Body of pancreas (tissue), 4 donors: ENCODE data around the gene FBXW8. TPM values are rescaled to one million over a fixed set of nuclear protein-coding genes. Genes with fewer than 3 reads are reported as not detected.

Source experiments
- ATAC-seq: fragments of 150-250 bp; one replicate; pipeline ENCODE4 v1.9.1; 2016
- DNase-seq, 4 donors: peaks; one replicate each; pipeline ENCODE4 v3.0.0-alpha.2; 2019
- H3K27ac ChIP-seq, 4 donors: fragments of 200-600 bp; sonication (generic); 1 replicate in 3 of 4; 2 replicates in 1 of 4; pipeline versions ENCODE4 v1.5.1 to v1.6.1; 2016 to 2019; ENCODE audit warnings: mild to moderate bottlenecking in 1 of 4, mixed read lengths in 1 of 4, moderate library complexity in 1 of 4
- H3K27me3 ChIP-seq, 2 donors: fragments of 200-600 bp; sonication (generic); one replicate each; pipeline ENCODE4 v1.6.0; 2016; ENCODE audit warnings: mild to moderate bottlenecking in 1 of 2
- H3K36me3 ChIP-seq, 2 donors: fragments of 200-600 bp; sonication (generic); replicated peaks in 1 of 2; 2 replicates each; pipeline ENCODE4 v1.5.1; 2016; ENCODE audit warnings: low read depth in 2 of 2; ENCODE audit not compliant: insufficient read depth in 1 of 2
- H3K4me1 ChIP-seq: fragments of 200-600 bp; sonication (generic); one replicate; pipeline ENCODE4 v1.6.0; 2016
- H3K4me3 ChIP-seq, 2 donors: fragments of 200-600 bp; sonication (generic); 1 replicate in 1 of 2; 2 replicates in 1 of 2; pipeline ENCODE4 v1.5.1; 2016 to 2019
- H3K9me3 ChIP-seq, 3 donors: fragments of 200-600 bp; sonication (generic); 1 replicate in 2 of 3; 2 replicates in 1 of 3; pipeline ENCODE4 v1.5.1; 2016
- CTCF ChIP-seq, 7 experiments: fragments of 450-650 bp in 4 of 7; fragments of 200-600 bp in 3 of 7; sonication (generic) in 3 of 7; IDR thresholded peaks; one replicate each; pipeline ENCODE4 v1.5.1; 2016 to 2019; ENCODE audit warnings: antibody characterized with exemption in 7 of 7
- POLR2A ChIP-seq, 3 donors: fragments of 450-650 bp; IDR thresholded peaks; one replicate each; pipeline ENCODE4 v1.6.1; 2016; ENCODE audit warnings: antibody characterized with exemption in 3 of 3, mild to moderate bottlenecking in 2 of 3
- WGBS, 2 donors: methylation state at CpG; one replicate each; pipeline ENCODE4 v1.1.5; 2017; 5-methylcytosine and 5-hydroxymethylcytosine counted together
- intact Hi-C: fragments of 100-400 bp; cut with DNase I; formaldehyde crosslinking; loops from one replicate; pipeline ENCODE4 v1.15.1; 2023
- total RNA-seq, 2 donors: library from RNA; depleted of rRNA; stranded (reverse); fragments of >200 nt; gene quantifications; one replicate each; pipeline ENCODE4 v1.1.0, GENCODE V29; 2016

Gene FBXW8
- total RNA-seq, 2 donors from 2014 or later, result 12.7 to 35.3 TPM

- H3K4me3 ChIP-seq, result no peak overlapping the region
- ATAC-seq (no peak), DNase-seq (no peak)
- H3K4me1 ChIP-seq, result peaks cover 16% of the 10 kb centered on the region
- TF ChIP-seq CTCF (IDR thresholded peaks at IDR 0.05) (no peak), POLR2A (IDR thresholded peaks at IDR 0.05) (no peak)
- H3K9me3 ChIP-seq, result no peaks in the 10 kb centered on the region
- no peaks in the 10 kb centered on the region for H3K27me3 ChIP-seq
- WGBS, 2 donors, result 69 to 79% methylated on average over 5 of the region's 5 CpGs
- intact Hi-C loops, result no loop called here
- no peak overlapping the region for H3K27ac ChIP-seq
- H3K36me3 ChIP-seq, result peaks cover 0 to 2% of the 10 kb centered on the region in 2 donors
Measured at GRCh38 chr12:117073611-117074010, 162.9 kb downstream of the FBXW8 start.

GRCh38 chr12:117076410-117077372, 165.9 kb downstream of the FBXW8 start:
- H3K27ac ChIP-seq, result no peak overlapping the region

GRCh38 chr12:117079487-117079886, 168.7 kb downstream of the FBXW8 start:
- no peak for DNase-seq

More at GRCh38 chr12:117076410-117077372, 165.9 kb downstream of the FBXW8 start:
- no peak for DNase-seq
- TF ChIP-seq CTCF (IDR thresholded peaks at IDR 0.05) (no peak), POLR2A (IDR thresholded peaks at IDR 0.05) (no peak)
- no peaks in the 10 kb centered on the region for H3K9me3 ChIP-seq
- no peaks in the 10 kb centered on the region for H3K27me3 ChIP-seq
- intact Hi-C loops, result no loop called here
- no peak for ATAC-seq
- H3K4me3 ChIP-seq, result no peak overlapping the region
- H3K4me1 ChIP-seq, result peaks cover 5% of the 10 kb centered on the region
- 86 to 87% methylated on average over 24 of the region's 24 CpGs for WGBS, 2 donors
- H3K36me3 ChIP-seq, result peaks cover 0 to 1% of the 10 kb centered on the region in 2 donors

GRCh38 chr12:117080661-117081144, 170.0 kb downstream of the FBXW8 start:
- WGBS, 2 donors, result 41 to 50% methylated on average over 2 to 6 of the region's 6 CpGs
- Histone ChIP-seq H3K27me3 (no peaks in the 10 kb centered on the region), H3K4me3 (no peak overlapping the region), H3K27ac (peak overlapping the region in 1 of 4 donors; percentile 29), H3K4me1 (peaks cover 36% of the 10 kb centered on the region), H3K9me3 (no peaks in the 10 kb centered on the region), H3K36me3 (no peaks in the 10 kb centered on the region)
- no peak for ATAC-seq
- DNase-seq, result no peak
- intact Hi-C loops, result no loop called here
- TF ChIP-seq POLR2A (IDR thresholded peaks at IDR 0.05), result no peak
- TF ChIP-seq CTCF (IDR thresholded peaks at IDR 0.05), result no peak

More at GRCh38 chr12:117079487-117079886, 168.7 kb downstream of the FBXW8 start:
- Histone ChIP-seq H3K4me3 (no peak overlapping the region), H3K36me3 (no peaks in the 10 kb centered on the region), H3K9me3 (no peaks in the 10 kb centered on the region), H3K27ac (no peak overlapping the region), H3K27me3 (no peaks in the 10 kb centered on the region), H3K4me1 (peaks cover 24% of the 10 kb centered on the region)
- intact Hi-C loops, result no loop called here
- ATAC-seq, result no peak
- WGBS, 2 donors, result 94 to 100% methylated on average over 4 of the region's 4 CpGs
- TF ChIP-seq CTCF (IDR thresholded peaks at IDR 0.05), result no peak
- no peak for TF ChIP-seq POLR2A (IDR thresholded peaks at IDR 0.05)

Other genes with a start within 250 kb of the FBXW8 start
- gene SPRING1, start 172.9 kb upstream of the FBXW8 start, total RNA-seq, result 1 to 10 TPM; 9.1 to 9.9 TPM
- 1 to 10 TPM; 1.3 to 1.6 TPM for gene RNFT2, start 172.6 kb upstream of the FBXW8 start, total RNA-seq
- gene HRK, start 29.5 kb upstream of the FBXW8 start, total RNA-seq, result not detected
- gene TESC, start 188.5 kb downstream of the FBXW8 start, total RNA-seq, result 100 to 1,000 TPM; 110 to 127 TPM